IMR-90 (cell line): ENCODE results near the gene LHFPL5.

Source experiments
- BHLHE40 ChIP-seq: fragments of 150-350 bp; IDR thresholded peaks from 2 replicates; pipeline ENCODE4 v1.6.1; 2016; ENCODE audit warnings: mild to moderate bottlenecking, low read depth, low read length
- CHD1 ChIP-seq: IDR thresholded peaks from 2 replicates; pipeline ENCODE4 v1.6.1; 2012; ENCODE audit warnings: low read depth, low read length, improper control_type of control experiment
- FOS ChIP-seq: fragments of 150-350 bp; IDR thresholded peaks from 2 replicates; pipeline ENCODE4 v1.6.1; 2016; ENCODE audit warnings: low read depth, low read length
- MAZ ChIP-seq: IDR thresholded peaks from 2 replicates; pipeline ENCODE4 v1.6.1; 2012; ENCODE audit warnings: low read depth, mild to moderate bottlenecking, low read length, improper control_type of control experiment, moderate library complexity, borderline replicate concordance
- MXI1 ChIP-seq: IDR thresholded peaks from 2 replicates; pipeline ENCODE4 v1.6.1; 2012; ENCODE audit warnings: low read depth, mild to moderate bottlenecking, low read length, moderate library complexity, borderline replicate concordance
- POLR2A ChIP-seq: IDR thresholded peaks from 2 replicates; pipeline ENCODE4 v1.6.1; 2012; ENCODE audit warnings: mild to moderate bottlenecking, low read depth, low read length
- RAD21 ChIP-seq: IDR thresholded peaks from 2 replicates; pipeline ENCODE4 v1.6.1; 2012; ENCODE audit warnings: low read length, improper control_type of control experiment
- RCOR1 ChIP-seq: IDR thresholded peaks from 2 replicates; pipeline ENCODE4 v1.6.1; 2012; ENCODE audit warnings: mild to moderate bottlenecking, low read length, improper control_type of control experiment; ENCODE audit not compliant: insufficient replicate concordance
- RFX5 ChIP-seq: IDR thresholded peaks from 2 replicates; pipeline ENCODE4 v1.8.0; 2012; ENCODE audit warnings: low read depth, mild to moderate bottlenecking, low read length, moderate library complexity
- SMC3 ChIP-seq: fragments of 150-350 bp; IDR thresholded peaks from 2 replicates; pipeline ENCODE4 v1.6.1; 2016; ENCODE audit warnings: low read depth, mild to moderate bottlenecking, antibody characterized with exemption, low read length, moderate library complexity
- TF ChIP-seq, protein P1 (sequence below): conservative IDR thresholded peaks from 2 replicates; pipeline ENCODE4 v1.5.1; 2012; ENCODE audit warnings: mild to moderate bottlenecking, low read depth, low read length, improper control_type of control experiment
- TF ChIP-seq, protein P2 (sequence below): fragments of 150-350 bp; IDR thresholded peaks from 2 replicates; pipeline ENCODE4 v1.6.1; 2017; ENCODE audit warnings: mild to moderate bottlenecking, antibody characterized with exemption, low read length, low read depth
- TF ChIP-seq, protein P3 (sequence below): fragments of 150-350 bp; IDR thresholded peaks from 2 replicates; pipeline ENCODE4 v1.6.1; 2016; ENCODE audit warnings: low read depth, mild to moderate bottlenecking, low read length, moderate library complexity, borderline replicate concordance

DNA sequence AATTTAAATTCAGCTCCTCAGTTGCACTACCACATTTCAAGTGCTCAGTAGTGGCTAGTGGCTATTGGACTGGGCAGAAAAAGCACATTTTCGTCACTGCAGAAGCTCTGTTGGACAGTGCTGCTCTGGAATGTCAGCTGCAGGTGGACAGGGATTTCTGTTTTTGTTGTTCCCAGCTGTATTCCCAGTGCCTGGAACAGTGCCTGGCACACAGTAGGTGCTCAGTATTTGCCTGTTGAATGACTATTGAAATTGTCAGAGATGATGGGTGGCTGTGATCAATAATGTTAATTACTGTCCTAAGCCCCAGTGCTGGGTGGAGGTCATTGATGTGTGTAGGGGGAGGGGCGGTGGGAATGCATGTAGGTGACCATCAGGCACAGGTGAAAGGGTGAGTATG, 18.9 kb upstream of the LHFPL5 start:
- TF ChIP-seq, protein P1, sequence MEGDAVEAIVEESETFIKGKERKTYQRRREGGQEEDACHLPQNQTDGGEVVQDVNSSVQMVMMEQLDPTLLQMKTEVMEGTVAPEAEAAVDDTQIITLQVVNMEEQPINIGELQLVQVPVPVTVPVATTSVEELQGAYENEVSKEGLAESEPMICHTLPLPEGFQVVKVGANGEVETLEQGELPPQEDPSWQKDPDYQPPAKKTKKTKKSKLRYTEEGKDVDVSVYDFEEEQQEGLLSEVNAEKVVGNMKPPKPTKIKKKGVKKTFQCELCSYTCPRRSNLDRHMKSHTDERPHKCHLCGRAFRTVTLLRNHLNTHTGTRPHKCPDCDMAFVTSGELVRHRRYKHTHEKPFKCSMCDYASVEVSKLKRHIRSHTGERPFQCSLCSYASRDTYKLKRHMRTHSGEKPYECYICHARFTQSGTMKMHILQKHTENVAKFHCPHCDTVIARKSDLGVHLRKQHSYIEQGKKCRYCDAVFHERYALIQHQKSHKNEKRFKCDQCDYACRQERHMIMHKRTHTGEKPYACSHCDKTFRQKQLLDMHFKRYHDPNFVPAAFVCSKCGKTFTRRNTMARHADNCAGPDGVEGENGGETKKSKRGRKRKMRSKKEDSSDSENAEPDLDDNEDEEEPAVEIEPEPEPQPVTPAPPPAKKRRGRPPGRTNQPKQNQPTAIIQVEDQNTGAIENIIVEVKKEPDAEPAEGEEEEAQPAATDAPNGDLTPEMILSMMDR: no peak
- TF ChIP-seq POLR2A (no peak), MXI1 (no peak), FOS (no peak), RCOR1 (no peak), RAD21 (no peak), MAZ (no peak), BHLHE40 (no peak), SMC3 (no peak), RFX5 (no peak), CHD1 (no peak)
- TF ChIP-seq, protein P2, sequence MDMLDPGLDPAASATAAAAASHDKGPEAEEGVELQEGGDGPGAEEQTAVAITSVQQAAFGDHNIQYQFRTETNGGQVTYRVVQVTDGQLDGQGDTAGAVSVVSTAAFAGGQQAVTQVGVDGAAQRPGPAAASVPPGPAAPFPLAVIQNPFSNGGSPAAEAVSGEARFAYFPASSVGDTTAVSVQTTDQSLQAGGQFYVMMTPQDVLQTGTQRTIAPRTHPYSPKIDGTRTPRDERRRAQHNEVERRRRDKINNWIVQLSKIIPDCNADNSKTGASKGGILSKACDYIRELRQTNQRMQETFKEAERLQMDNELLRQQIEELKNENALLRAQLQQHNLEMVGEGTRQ: no peak
- TF ChIP-seq, protein P3, sequence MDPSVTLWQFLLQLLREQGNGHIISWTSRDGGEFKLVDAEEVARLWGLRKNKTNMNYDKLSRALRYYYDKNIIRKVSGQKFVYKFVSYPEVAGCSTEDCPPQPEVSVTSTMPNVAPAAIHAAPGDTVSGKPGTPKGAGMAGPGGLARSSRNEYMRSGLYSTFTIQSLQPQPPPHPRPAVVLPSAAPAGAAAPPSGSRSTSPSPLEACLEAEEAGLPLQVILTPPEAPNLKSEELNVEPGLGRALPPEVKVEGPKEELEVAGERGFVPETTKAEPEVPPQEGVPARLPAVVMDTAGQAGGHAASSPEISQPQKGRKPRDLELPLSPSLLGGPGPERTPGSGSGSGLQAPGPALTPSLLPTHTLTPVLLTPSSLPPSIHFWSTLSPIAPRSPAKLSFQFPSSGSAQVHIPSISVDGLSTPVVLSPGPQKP: no peak
